Left colon (tissue), 2 donors: ENCODE data around the gene COL4A2. TPM values are rescaled to one million over a fixed set of nuclear protein-coding genes. Genes with fewer than 3 reads are reported as not detected.

Source experiments
- ATAC-seq: fragments of 200-7000 bp; cut with Tn5 transposase; one replicate; pipeline ENCODE4 v1.9.1; 2020; ENCODE audit warnings: mild to moderate bottlenecking, moderate library complexity
- DNase-seq, 2 donors: peaks; one replicate each; pipeline ENCODE4 v3.0.0-alpha.2; 2020
- intact Hi-C, 2 donors: fragments of 100-400 bp; cut with DNase I in 1 of 2; cut with micrococcal nuclease in 1 of 2; formaldehyde crosslinking; loops; one replicate each; pipeline versions ENCODE4 v1.11.2 to v1.14.0; 2022; cut with DNase I, micrococcal nuclease
- total RNA-seq, 2 donors: library from RNA; stranded (reverse); fragmentation: NEBNext Ultra II Directional; extraction: Animal tissue kit (Norgen Biotek cat#: 25700); gene quantifications; one replicate each; pipeline ENCODE4 v1.2.1, GENCODE V29; 2021
- donor health status: DM: no; HTN: no; CAD: no.
- donor health status: DM: yes; HTN: yes; CAD: no.

Gene COL4A2
- total RNA-seq, 2 donors from 2014 or later: 35.3 to 79.7 TPM

- intact Hi-C loops: no loop called here
- ATAC-seq (no peak), DNase-seq (no peak)
These were observed 37.4 kb upstream of the COL4A2 start for GRCh38 chr13:110269509-110270185.

- intact Hi-C loops: no loop called here
- no peak for DNase-seq
- ATAC-seq: no peak
These were observed 36.6 kb upstream of the COL4A2 start for GRCh38 chr13:110270507-110270906.

- intact Hi-C loops: no loop called here
These were observed 35.8 kb upstream of the COL4A2 start for GRCh38 chr13:110271313-110271712.

GRCh38 chr13:110272227-110272626 is 34.9 kb upstream of the COL4A2 start:
- DNase-seq: no peak
- intact Hi-C loops: no loop called here
- no peak for ATAC-seq

More at GRCh38 chr13:110271313-110271712, 35.8 kb upstream of the COL4A2 start:
- DNase-seq: no peak
- ATAC-seq: no peak

GRCh38 chr13:110272651-110273050 is 34.4 kb upstream of the COL4A2 start:
- intact Hi-C loops: no loop called here
- no peak for DNase-seq
- ATAC-seq: no peak

- no peak for ATAC-seq
- intact Hi-C loops: no loop called here
These were observed 33.8 kb upstream of the COL4A2 start for GRCh38 chr13:110273254-110273653.

GRCh38 chr13:110274687-110275086 is 32.4 kb upstream of the COL4A2 start:
- no peak for ATAC-seq
- intact Hi-C loops: no loop called here
- no peak for DNase-seq

More at GRCh38 chr13:110273254-110273653, 33.8 kb upstream of the COL4A2 start:
- DNase-seq: no peak

- DNase-seq (no peak), ATAC-seq (no peak)
- intact Hi-C loops: no loop called here
These were observed 31.0 kb upstream of the COL4A2 start for GRCh38 chr13:110275931-110276552.

GRCh38 chr13:110276553-110276950 is 30.5 kb upstream of the COL4A2 start:
- ATAC-seq (no peak), DNase-seq (no peak)
- intact Hi-C loops: no loop called here

GRCh38 chr13:110277357-110277975 is 29.6 kb upstream of the COL4A2 start:
- ATAC-seq (no peak), DNase-seq (no peak)
- intact Hi-C loops: no loop called here

GRCh38 chr13:110278859-110279258 is 28.2 kb upstream of the COL4A2 start:
- ATAC-seq: no peak
- intact Hi-C loops: no loop called here
- DNase-seq: no peak

- no peak for ATAC-seq
- intact Hi-C loops: no loop called here
- no peak for DNase-seq
These were observed 27.4 kb upstream of the COL4A2 start for GRCh38 chr13:110279684-110280083.

- ATAC-seq (no peak), DNase-seq (no peak)
- intact Hi-C loops: no loop called here
These were observed 26.8 kb upstream of the COL4A2 start for GRCh38 chr13:110280231-110280813.

- ATAC-seq (no peak), DNase-seq (no peak)
- intact Hi-C loops: no loop called here
These were observed 25.9 kb upstream of the COL4A2 start for GRCh38 chr13:110280985-110281688.

GRCh38 chr13:110281736-110282135 is 25.3 kb upstream of the COL4A2 start:
- intact Hi-C loops: no loop called here
- no peak for ATAC-seq
- DNase-seq: no peak

GRCh38 chr13:110282316-110282841 is 24.7 kb upstream of the COL4A2 start:
- DNase-seq: no peak
- ATAC-seq: no peak
- intact Hi-C loops: no loop called here

GRCh38 chr13:110283736-110284517 is 23.2 kb upstream of the COL4A2 start:
- DNase-seq: no peak
- no peak for ATAC-seq
- intact Hi-C loops: no loop called here

GRCh38 chr13:110284779-110285484 is 22.2 kb upstream of the COL4A2 start:
- ATAC-seq: no peak
- intact Hi-C loops: no loop called here
- DNase-seq: no peak
